Left ventricle myocardium superior (tissue), 1 donor: ENCODE data around the gene CLRN1. TPM values are rescaled to one million over a fixed set of nuclear protein-coding genes. Genes with fewer than 3 reads are reported as not detected.

ENCODE experiments used
- ATAC-seq: fragments of 200-7000 bp; cut with Tn5 transposase; one replicate; pipeline ENCODE4 v1.9.1; 2020; ENCODE audit warnings: mild to moderate bottlenecking, moderate library complexity
- DNase-seq: peaks from one replicate; pipeline ENCODE4 v3.0.0-alpha.2; 2020
- intact Hi-C: fragments of 100-400 bp; cut with micrococcal nuclease; formaldehyde crosslinking; loops from one replicate; pipeline ENCODE4 v1.11.0; 2022
- total RNA-seq: library from RNA; stranded (reverse); fragmentation: NEBNext Ultra II Directional; extraction: Animal tissue kit (Norgen Biotek cat#: 25700); gene quantifications from one replicate; pipeline ENCODE4 v1.2.1, GENCODE V29; 2021
- donor health status: DM: no; HTN: yes; CAD: no; lungs with severe emphysema.

CLRN1 gene
- total RNA-seq, 1 donor from 2014 or later = not detected

GRCh38 chr3:150984066-150984465 lies 11.5 kb upstream of the CLRN1 start:
- DNase-seq (no peak), ATAC-seq (no peak)
- intact Hi-C loops = no loop called here

DNA sequence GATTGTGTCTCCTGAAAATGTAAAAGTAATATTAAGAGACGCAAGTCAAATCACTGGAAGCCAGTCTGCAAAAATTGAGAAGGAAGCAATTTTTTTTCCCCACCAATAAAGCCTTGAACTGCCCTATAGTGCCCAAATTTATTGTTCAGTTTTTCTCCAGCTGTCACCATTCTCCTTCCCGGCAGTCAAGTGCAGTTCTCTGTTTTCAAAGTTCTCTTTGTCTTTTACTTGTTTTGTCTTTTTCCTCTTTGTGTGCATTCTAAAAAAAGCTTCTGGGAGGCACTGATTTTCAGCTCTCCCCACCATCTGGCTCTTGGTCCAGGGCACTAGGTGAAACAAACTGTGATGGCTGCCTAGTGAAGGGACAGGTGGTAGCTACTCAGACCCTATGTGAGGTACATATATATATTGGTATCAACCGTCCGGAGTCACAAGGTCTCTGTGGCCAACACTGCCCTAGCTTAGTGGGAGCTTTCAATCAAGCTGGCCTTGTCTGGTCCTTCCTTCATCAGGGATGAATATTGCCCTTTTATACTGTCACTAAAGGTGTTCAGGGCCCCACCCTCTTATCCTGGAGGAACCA lies 6.1 kb upstream of the CLRN1 start:
- ATAC-seq (no peak), DNase-seq (no peak)
- intact Hi-C loops = no loop called here

- intact Hi-C loops = no loop called here
- ATAC-seq = no peak
- no peak for DNase-seq
These were observed 3.5 kb upstream of the CLRN1 start for GRCh38 chr3:150975992-150976368.

DNA sequence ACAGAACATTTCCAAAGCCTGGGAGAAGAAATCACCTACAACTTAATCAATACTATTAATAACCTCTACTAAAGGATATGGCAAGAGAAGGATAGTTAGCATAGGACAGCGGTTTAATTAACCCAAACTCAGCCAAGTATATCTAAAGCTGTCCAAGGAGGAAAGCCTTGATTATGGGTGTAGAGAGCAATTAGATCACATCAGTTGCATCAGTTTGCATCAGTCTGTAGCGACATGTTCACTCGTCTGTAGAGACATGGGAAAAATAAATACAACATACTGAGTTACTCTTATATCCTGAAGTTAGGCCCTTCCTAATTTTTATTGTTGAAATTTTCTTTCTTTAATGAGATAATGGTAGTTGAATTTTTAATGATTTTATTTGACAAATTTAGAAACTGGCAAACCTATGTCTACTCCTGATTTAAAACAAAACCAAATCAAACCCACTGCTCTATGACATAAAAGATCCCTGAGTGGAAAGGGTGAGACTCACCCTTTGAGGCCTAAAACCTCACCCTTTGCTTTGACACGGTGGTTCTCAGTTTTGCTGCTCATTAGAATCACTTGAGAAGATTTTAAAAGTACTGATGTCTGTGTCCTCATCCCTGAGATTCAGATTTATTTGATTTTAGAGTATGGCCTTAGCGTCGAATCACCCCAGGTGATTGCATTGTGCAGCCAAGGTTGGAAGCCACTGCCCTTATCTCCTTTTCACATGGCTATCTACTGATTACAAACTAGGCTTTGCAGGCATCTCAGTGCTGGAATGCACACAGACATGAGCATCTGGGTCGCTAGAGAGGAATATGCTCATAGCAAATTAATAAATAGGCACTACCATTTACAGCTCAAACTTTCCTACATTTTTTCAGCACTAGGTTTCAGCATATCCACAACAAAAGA lies 2.8 kb upstream of the CLRN1 start:
- DNase-seq (no peak), ATAC-seq (no peak)
- intact Hi-C loops = no loop called here

- intact Hi-C loops = no loop called here
- no peak for ATAC-seq
- DNase-seq = no peak
These were observed 1.7 kb downstream of the CLRN1 start for GRCh38 chr3:150970665-150971324.

DNA sequence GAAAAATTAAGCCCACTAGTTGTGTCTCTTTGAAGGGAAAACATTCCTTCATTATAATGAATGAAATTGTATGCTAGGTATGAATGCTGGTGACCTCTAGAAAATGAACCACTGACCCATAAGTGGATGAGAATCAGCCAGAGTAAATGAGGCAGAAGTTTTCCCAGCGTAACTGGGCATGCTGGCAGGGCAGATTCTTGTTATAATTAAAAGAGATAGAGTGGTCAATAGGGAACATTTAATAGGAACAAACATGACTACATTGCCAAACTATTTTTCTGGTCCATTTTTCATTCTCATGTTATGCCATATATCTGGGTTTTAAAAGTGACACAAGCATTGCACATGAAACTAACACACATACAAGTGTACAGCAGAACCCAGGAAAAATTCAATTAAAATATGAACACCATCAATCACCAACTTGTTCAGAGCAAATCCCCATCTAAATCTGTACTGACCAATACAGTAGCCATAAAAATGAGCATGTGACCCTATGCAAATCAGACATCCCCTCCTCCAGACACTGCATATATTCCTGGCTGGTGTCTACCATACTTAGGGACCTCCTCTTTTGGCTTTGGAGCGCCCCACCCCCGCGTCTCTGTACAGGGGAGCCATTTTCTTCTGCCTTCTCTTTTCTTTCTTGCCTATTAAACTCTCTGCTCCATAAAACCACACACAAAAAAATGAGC lies 4.0 kb downstream of the CLRN1 start:
- ATAC-seq (no peak), DNase-seq (no peak)
- intact Hi-C loops = no loop called here

GRCh38 chr3:150965436-150965835 lies 7.1 kb downstream of the CLRN1 start:
- intact Hi-C loops = no loop called here

DNA sequence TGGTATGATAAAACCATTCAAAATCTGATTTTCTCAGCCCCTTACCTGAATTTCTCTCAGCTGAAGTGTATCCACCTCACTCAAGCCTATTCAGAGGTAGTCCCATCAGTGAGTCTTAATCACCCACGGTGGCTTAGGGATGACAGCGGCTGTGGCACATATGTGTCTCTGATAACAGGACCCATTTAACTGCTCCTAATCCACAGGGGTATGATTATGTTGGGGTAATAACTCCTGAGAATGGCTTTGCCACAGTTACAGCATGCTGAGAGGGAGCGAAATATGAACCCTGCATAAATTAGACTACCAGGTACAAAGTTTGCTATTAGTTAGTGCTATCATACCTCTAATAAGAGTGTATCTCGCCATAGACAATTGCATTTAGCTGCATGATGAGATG lies 10.6 kb downstream of the CLRN1 start:
- DNase-seq (no peak), ATAC-seq (no peak)
- intact Hi-C loops = no loop called here

More at GRCh38 chr3:150965436-150965835, 7.1 kb downstream of the CLRN1 start:
- DNase-seq (no peak), ATAC-seq (no peak)

GRCh38 chr3:150960708-150961684 lies 11.5 kb downstream of the CLRN1 start:
- DNase-seq (no peak), ATAC-seq (no peak)
- intact Hi-C loops = no loop called here

- DNase-seq = no peak
- intact Hi-C loops = no loop called here
These were observed 13.8 kb downstream of the CLRN1 start for GRCh38 chr3:150958683-150959082.

GRCh38 chr3:150956376-150956775 lies 16.2 kb downstream of the CLRN1 start:
- no peak for DNase-seq
- ATAC-seq = no peak
- intact Hi-C loops = no loop called here

More at GRCh38 chr3:150958683-150959082, 13.8 kb downstream of the CLRN1 start:
- ATAC-seq = no peak

DNA sequence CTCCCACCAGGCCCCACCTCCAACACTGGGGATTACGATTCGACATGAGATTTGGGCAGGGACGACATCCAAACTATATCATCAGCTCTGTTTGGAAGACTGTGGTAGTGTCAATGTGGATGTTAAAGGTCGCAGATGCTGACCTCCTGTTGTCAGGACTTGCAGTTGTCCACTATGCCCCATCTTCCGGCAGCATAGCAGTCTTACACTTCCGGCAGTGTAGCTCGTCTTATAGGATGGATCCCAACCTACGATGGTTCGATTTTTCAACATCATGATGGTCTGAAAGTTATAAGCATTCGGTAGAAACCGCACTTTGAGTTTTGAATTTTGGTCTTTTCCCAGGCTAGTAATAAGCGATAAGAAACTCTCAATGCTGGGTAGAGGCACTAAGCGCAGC lies 20.6 kb downstream of the CLRN1 start:
- intact Hi-C loops = no loop called here
- DNase-seq = no peak
- no peak for ATAC-seq

DNA sequence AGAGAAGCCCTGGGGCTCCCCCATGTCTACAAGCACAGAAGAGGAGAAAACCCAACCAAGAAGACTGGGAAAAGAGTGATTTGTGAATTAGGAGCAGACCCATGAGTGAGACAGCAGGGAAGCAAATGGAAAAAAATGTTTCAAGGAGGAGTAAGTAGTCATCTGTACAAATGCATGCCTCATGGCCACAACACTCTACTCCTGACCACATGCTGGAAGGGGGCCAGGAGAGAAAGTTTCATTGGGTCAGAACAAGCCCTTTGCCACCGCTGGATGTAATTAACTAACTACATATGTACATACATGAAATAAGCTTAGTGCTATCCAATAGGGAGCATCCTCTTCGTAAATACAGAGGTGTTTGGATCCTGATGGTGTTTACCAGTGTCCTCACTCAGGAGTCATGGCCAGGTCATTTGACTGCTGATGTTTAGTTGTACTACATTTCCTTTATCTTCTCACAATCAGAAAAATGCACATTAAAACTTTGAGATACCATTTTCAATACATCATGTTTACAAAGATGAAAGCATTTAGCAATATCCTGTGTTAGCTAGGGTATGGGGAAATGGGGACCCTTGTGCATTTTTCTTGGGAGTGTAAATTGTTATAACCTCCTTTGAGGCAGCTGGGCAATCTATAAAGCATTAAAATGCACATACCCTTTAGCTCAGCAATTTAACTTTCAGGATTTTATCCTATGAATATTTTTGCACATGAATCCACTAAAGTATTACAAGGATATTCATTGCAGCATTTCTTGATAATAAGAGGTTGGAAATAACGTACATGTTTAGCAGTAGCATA lies 27.1 kb downstream of the CLRN1 start:
- no peak for DNase-seq
- intact Hi-C loops = no loop called here
- no peak for ATAC-seq

- intact Hi-C loops = no loop called here
- ATAC-seq = no peak
These were observed 30.3 kb downstream of the CLRN1 start for GRCh38 chr3:150942221-150942620.

DNA sequence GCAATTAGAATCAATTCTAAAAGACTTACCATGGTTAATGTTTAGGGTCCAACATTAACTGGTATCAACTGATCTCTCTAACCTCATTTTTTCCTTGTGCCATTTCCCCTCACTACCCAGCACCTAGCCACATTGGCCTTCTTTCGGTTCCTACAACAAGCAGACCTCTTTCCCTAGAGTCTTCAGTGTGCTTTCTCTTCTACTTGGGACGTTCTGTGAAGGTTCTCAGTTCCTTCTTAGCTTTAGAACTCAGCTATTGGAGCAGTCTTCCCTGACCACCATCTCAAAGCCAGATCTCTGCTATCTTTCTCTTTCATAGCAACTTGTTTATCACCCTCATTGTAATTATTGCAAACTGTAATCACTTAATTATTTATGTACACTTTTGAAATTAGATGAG lies 35.8 kb downstream of the CLRN1 start:
- DNase-seq = no peak
- ATAC-seq = no peak
- intact Hi-C loops = no loop called here

More at GRCh38 chr3:150942221-150942620, 30.3 kb downstream of the CLRN1 start:
- no peak for DNase-seq

DNA sequence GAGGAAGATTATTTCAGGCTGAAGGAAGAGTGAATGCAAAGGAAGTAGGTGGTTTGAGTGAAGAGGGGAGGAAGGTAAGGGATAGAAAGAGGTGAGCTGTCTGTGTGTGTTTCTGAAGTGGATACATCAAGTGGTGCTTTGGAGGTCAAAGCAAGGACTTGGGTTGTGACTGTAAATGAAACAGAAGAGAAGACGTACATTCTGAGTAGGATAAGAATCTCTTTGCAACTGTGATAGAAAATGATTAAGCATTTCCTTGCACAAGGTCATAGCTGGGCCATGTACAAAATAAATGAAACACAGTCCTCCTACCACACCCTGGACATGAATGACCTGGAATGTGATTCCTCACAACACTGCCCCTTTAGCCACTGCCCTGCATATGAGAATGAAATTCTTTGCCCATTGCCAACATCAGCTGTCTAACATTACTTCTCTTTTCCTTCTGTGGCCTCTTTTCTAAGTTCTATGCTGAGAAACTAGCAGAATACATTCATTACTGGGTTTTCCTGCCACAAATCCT lies 39.0 kb downstream of the CLRN1 start:
- DNase-seq = no peak
- no peak for ATAC-seq
- intact Hi-C loops = no loop called here

- intact Hi-C loops = no loop called here
- ATAC-seq = peak; percentile 61
- DNase-seq = no peak
These were observed 40.8 kb downstream of the CLRN1 start for GRCh38 chr3:150931745-150932144.

DNA sequence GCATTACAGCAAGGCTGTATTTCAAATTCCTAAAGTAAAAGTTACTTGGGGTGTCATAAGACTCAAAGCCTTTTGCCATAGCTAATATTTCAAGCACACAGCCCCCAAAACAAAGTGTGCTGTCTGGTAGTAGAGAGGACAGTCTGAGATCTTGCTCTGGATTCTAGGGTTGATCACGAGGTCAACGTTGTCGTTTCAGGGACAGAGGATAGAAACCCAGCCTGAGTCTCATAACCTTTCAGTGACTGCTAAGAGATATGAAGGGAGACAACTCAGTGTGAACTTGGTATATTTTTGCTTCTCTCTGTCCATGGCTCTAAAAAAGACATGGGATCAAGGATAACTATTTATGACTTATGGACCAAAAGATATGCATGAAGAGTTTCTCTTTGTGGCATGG lies 41.7 kb downstream of the CLRN1 start:
- intact Hi-C loops = no loop called here
- DNase-seq (no peak), ATAC-seq (no peak)
